COR-L47 (cell line): ENCODE data around the gene PLOD1.
"Not testable (repeated sequence)": the region's sequence is repeated elsewhere in the genome, so short reads cannot be mapped to it uniquely, and the experiment has no call there.

Source experiments
- DNase-seq: peaks from one replicate; lab custom pipeline; 2025; lab: John Stamatoyannopoulos, UW

PLOD1 gene

GRCh38 chr1:11939794-11940193 is 5.3 kb downstream of the PLOD1 start:
- DNase-seq, result not testable (repeated sequence)

- DNase-seq, result no peak
These were observed 5.9 kb downstream of the PLOD1 start for GRCh38 chr1:11940260-11940921.

GRCh38 chr1:11942280-11942679 is 7.8 kb downstream of the PLOD1 start:
- no peak for DNase-seq

GRCh38 chr1:11943619-11944018 is 9.1 kb downstream of the PLOD1 start:
- no peak for DNase-seq

GRCh38 chr1:11944358-11944931 is 9.9 kb downstream of the PLOD1 start:
- DNase-seq, result peak; percentile 69

- no peak for DNase-seq
These were observed 12.1 kb downstream of the PLOD1 start for GRCh38 chr1:11946647-11947046.

GRCh38 chr1:11948822-11949458 is 14.4 kb downstream of the PLOD1 start:
- no peak for DNase-seq

GRCh38 chr1:11951901-11952300 is 17.4 kb downstream of the PLOD1 start:
- DNase-seq, result no peak

GRCh38 chr1:11952455-11953109 is 18.1 kb downstream of the PLOD1 start:
- DNase-seq, result no peak

- no peak for DNase-seq
These were observed 20.7 kb downstream of the PLOD1 start for GRCh38 chr1:11955221-11955620.

- DNase-seq, result no peak
These were observed 22.9 kb downstream of the PLOD1 start for GRCh38 chr1:11957398-11957797.

GRCh38 chr1:11957897-11958296 is 23.4 kb downstream of the PLOD1 start:
- DNase-seq, result no peak

- no peak for DNase-seq
These were observed 25.8 kb downstream of the PLOD1 start for GRCh38 chr1:11960276-11960675.

GRCh38 chr1:11960715-11961114 is 26.2 kb downstream of the PLOD1 start:
- DNase-seq, result no peak

- no peak for DNase-seq
These were observed 26.7 kb downstream of the PLOD1 start for GRCh38 chr1:11961230-11961629.

GRCh38 chr1:11963622-11964021 is 29.1 kb downstream of the PLOD1 start:
- DNase-seq, result no peak

GRCh38 chr1:11964656-11965055 is 30.1 kb downstream of the PLOD1 start:
- no peak for DNase-seq

GRCh38 chr1:11967028-11967547 is 32.6 kb downstream of the PLOD1 start:
- DNase-seq, result peak; percentile 65

- DNase-seq, result no peak
These were observed 36.1 kb downstream of the PLOD1 start for GRCh38 chr1:11970441-11971185.

- no peak for DNase-seq
These were observed 43.1 kb downstream of the PLOD1 start for GRCh38 chr1:11977625-11978024.

GRCh38 chr1:11978301-11978700 is 43.8 kb downstream of the PLOD1 start:
- DNase-seq, result no peak
